ENCODE results near the gene KLF9. TPM values are rescaled to one million over a fixed set of nuclear protein-coding genes. Genes with fewer than 3 reads are reported as not detected.

The KLF9 gene
- total RNA-seq, 4 donors from 2014 or later, result 19.1 to 146 (median 98.7) TPM

DNA sequence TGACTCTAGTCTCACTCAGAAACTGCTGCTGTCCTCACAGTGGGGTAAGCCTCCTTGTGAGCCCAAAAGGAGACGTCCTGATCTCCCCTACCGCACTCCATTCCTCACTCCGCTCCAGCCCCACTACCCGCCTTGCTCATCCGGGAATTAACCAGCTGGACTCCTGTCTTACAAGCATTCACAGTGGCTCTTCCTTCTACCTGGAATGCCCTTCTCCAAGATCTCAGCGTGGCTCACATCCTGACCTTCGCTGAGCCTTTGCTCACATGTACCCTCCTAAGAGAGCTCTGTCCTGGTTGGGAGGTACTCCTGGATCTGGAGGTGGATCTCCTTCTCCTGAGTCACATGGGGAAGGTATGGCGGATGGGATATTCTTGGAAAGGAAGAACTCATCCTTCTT lies 10.7 kb upstream of the KLF9 start:
- DNase-seq, result no peak
- Histone ChIP-seq H3K27me3 (no peaks in the 10 kb centered on the region), H3K27ac (no peak overlapping the region), H3K9me3 (no peaks in the 10 kb centered on the region), H3K4me3 (no peak overlapping the region), H3K36me3 (no peaks in the 10 kb centered on the region), H3K4me1 (peaks cover 3 to 9% of the 10 kb centered on the region in 2 donors)
- intact Hi-C loops (cut with DNase I; ENCODE audit: low total_unique reads), result no loop called here
- no peak for TF ChIP-seq POLR2A (IDR thresholded peaks at IDR 0.05)

DNA sequence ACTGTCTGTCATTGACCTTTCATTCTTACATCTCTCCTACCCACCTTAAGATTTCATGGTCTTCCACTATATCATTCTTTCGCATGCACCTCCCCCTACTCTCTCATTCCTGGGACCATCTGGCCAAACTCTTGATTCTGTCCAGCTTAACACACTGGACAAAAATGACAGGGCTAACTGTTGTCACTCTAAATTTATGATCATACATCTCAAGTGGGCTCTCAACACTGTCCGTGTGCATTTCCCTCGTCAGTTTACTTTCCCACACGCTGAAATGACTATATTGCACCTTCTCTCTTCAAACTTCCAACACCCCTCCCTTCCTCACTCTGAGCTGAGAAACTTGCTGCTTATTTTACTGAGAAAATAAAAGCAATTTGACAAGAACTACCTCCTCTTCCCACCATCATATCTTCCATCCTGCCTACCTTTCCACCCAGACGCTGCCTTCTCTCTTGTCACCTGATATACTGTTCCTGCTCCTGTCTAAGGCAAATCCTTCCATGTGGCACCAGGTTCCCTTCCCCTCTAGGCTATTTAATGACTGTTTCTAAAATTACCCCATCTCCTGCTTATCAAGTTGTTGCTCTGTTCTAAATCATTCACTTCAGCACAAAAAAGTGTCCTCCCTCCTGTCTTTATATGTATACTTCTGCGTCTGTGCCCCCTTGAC lies 8.1 kb upstream of the KLF9 start:
- Histone ChIP-seq H3K4me3 (no peak overlapping the region), H3K9me3 (no peaks in the 10 kb centered on the region), H3K27me3 (no peaks in the 10 kb centered on the region), H3K36me3 (no peaks in the 10 kb centered on the region), H3K27ac (peak overlapping the region; percentile 100), H3K4me1 (peaks cover 3 to 15% of the 10 kb centered on the region in 2 donors)
- DNase-seq, result no peak
- TF ChIP-seq POLR2A (IDR thresholded peaks at IDR 0.05), result no peak
- TF ChIP-seq, protein P1, sequence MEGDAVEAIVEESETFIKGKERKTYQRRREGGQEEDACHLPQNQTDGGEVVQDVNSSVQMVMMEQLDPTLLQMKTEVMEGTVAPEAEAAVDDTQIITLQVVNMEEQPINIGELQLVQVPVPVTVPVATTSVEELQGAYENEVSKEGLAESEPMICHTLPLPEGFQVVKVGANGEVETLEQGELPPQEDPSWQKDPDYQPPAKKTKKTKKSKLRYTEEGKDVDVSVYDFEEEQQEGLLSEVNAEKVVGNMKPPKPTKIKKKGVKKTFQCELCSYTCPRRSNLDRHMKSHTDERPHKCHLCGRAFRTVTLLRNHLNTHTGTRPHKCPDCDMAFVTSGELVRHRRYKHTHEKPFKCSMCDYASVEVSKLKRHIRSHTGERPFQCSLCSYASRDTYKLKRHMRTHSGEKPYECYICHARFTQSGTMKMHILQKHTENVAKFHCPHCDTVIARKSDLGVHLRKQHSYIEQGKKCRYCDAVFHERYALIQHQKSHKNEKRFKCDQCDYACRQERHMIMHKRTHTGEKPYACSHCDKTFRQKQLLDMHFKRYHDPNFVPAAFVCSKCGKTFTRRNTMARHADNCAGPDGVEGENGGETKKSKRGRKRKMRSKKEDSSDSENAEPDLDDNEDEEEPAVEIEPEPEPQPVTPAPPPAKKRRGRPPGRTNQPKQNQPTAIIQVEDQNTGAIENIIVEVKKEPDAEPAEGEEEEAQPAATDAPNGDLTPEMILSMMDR (IDR thresholded peaks at IDR 0.05), result no peak
- intact Hi-C loops (cut with DNase I; ENCODE audit: low total_unique reads), result no loop called here

DNA sequence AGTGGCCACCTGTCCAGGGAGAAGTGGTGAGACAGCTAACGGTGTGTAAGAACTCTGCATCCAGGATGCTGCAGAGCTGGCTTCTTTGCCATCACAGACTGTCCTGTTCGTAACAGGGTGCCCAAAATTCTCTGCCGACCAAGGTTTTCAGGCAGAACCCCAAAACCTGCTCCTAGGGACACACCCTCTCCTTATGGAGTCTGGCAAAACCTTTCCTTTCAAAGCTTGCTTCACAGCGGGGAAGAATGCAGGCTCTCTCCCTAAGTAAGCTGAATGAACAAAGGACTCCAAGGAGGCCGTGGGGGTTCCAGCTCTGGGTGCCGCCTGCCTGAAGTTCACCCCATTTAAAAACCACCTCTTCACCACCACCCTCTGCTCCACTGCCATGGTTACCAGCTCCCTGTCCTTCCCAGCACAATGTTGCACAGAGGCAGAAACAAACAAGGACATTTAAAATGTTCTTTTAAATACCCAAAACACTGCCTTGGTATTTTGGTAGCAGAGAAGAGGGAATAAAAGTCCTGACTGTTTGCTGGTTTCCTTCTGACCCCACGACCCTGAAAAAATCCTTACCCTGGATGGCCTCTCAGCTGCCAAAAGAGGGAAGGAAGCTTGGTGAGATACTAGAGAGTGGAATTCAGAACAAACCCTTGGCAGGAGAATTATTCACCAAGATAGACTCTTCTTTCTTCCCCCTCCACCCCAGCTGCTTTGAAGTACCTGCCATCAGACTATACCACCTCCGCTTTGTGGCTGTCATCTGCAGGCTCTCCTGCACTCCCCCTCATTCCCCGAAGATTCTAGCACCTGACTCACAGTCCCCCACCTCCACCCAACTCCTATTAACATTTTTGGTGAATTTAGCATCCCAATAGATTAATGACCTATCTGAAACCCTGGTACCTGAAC lies 7.1 kb upstream of the KLF9 start:
- intact Hi-C loops (cut with DNase I; ENCODE audit: low total_unique reads), result no loop called here
- H3K27ac ChIP-seq, result peak overlapping the region; percentile 100
- H3K36me3 ChIP-seq, result no peaks in the 10 kb centered on the region
- peaks cover 3 to 15% of the 10 kb centered on the region in 2 donors for H3K4me1 ChIP-seq
- peak; percentile 48 to 71 for DNase-seq
- H3K27me3 ChIP-seq, result no peaks in the 10 kb centered on the region
- TF ChIP-seq POLR2A (IDR thresholded peaks at IDR 0.05), result no peak
- TF ChIP-seq, protein P1 (IDR thresholded peaks at IDR 0.05), result no peak
- no peaks in the 10 kb centered on the region for H3K9me3 ChIP-seq
- peak overlapping the region; percentile 43 to 54 for H3K4me3 ChIP-seq

DNA sequence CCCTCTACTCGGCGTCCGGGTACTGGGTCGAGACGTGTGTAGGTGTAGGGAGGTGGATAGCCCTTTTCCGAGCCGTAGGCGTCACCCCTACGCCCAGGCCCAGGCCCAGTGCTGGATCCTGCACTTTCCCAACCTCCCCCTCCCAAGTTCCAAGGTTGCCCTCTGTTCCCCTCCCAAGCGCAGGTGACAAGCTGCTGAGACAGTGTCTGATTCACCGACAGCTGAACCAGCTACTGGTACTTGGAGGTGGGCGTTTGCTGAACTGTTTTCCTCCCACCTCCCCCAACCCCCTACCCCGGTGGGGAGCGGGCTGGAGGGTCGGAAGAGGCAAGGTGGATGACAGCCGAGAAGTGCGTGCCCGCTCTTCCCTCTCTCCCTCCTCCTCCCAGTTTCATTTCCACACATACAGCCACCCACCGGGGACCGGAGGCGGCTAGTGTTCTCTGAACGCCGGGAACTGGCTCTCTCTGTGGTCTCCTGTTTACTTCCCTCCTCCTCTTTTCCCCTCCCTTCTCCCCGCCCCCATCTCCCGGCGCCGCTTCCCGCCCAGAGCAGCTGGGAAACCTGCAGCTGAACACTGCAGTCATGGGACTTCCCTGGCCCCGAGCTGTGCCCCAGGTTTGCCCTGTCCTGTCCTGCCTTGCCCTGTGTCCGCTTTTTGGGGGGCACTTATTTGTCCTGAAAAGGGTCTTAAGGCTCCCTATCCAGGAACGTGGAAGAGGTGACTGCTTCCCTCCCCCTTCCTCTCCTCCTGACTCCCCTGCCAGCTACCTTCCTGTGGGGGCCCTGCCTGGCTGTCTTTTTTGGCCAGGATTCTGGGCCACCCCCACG lies 6.2 kb upstream of the KLF9 start:
- peak; percentile 96 to 97 for DNase-seq
- H3K36me3 ChIP-seq, result no peaks in the 10 kb centered on the region
- peak overlapping the region; percentile 100 for H3K27ac ChIP-seq
- H3K9me3 ChIP-seq, result no peaks in the 10 kb centered on the region
- peak overlapping the region; percentile 43 to 54 for H3K4me3 ChIP-seq
- intact Hi-C loops (cut with DNase I; ENCODE audit: low total_unique reads), result loop anchor here (1.0 kb wide), 1 partner anchor 60 kb away; no protein-coding TSS in a partner anchor
- peaks cover 3 to 15% of the 10 kb centered on the region in 2 donors for H3K4me1 ChIP-seq
- TF ChIP-seq, protein P1 (IDR thresholded peaks at IDR 0.05), result peak in 1 of 4 experiments; percentile 4
- peak; percentile 63 to 78 for TF ChIP-seq POLR2A (IDR thresholded peaks at IDR 0.05)
- no peaks in the 10 kb centered on the region for H3K27me3 ChIP-seq
